ENCODE measurements around the gene KDSR.

DNA sequence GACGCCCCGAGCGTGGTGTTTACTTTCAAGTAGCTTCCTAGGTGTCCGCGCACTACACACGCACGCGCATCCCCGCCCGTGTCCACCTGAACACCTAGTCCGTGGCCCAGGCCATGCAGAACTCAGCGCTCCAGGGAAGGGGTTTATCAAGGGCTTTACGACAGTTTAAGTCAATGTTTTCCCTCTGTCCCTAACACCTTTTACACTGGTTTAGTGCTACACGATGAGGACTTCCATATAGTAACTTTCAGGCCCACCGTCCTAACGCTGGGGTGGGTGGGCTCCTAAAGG lies 46.1 kb downstream of the KDSR start:
- no peak for TF ChIP-seq EZH2 (IDR thresholded peaks at IDR 0.05; ENCODE audit: borderline replicate concordance, low read length)
- TF ChIP-seq, protein P1, sequence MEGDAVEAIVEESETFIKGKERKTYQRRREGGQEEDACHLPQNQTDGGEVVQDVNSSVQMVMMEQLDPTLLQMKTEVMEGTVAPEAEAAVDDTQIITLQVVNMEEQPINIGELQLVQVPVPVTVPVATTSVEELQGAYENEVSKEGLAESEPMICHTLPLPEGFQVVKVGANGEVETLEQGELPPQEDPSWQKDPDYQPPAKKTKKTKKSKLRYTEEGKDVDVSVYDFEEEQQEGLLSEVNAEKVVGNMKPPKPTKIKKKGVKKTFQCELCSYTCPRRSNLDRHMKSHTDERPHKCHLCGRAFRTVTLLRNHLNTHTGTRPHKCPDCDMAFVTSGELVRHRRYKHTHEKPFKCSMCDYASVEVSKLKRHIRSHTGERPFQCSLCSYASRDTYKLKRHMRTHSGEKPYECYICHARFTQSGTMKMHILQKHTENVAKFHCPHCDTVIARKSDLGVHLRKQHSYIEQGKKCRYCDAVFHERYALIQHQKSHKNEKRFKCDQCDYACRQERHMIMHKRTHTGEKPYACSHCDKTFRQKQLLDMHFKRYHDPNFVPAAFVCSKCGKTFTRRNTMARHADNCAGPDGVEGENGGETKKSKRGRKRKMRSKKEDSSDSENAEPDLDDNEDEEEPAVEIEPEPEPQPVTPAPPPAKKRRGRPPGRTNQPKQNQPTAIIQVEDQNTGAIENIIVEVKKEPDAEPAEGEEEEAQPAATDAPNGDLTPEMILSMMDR (IDR thresholded peaks at IDR 0.05; ENCODE audit: low read length) = no peak

Data from OCI-LY1 (cell line).